ENCODE results near the gene HMCN1.

Gene HMCN1

GRCh38 chr1:185821612-185822385 is 87.6 kb downstream of the HMCN1 start:
- CTCF ChIA-PET: interaction anchor here (0.8 to 2.1 kb wide), 4 partner anchors 9 to 393 kb away, joined by 3 to 8 read pairs (median 6); no protein-coding TSS in a partner anchor
- no peak for TF ChIP-seq CTCF (IDR thresholded peaks at IDR 0.05; ENCODE audit: insufficient read depth, low read length, missing control alignments)
- H3K4me3 ChIP-seq (ENCODE audit: low read depth, low read length): no peak overlapping the region
- no peak for DNase-seq (ENCODE audit: low read depth, low spot score)
- POLR2A ChIA-PET: no interaction called here

- no peak for TF ChIP-seq CTCF (IDR thresholded peaks at IDR 0.05; ENCODE audit: insufficient read depth, low read length, missing control alignments)
- no peak for DNase-seq (ENCODE audit: low read depth, low spot score)
- no peak overlapping the region for H3K4me3 ChIP-seq (ENCODE audit: low read depth, low read length)
- ChIA-PET POLR2A (no interaction called here), CTCF (interaction anchor here (1.1 kb wide), 1 partner anchor 9 kb away, joined by 3 read pairs; no protein-coding TSS in a partner anchor)
Observed at GRCh38 chr1:185823467-185823866, 89.3 kb downstream of the HMCN1 start.

- CTCF ChIA-PET: interaction anchor here (0.6 to 1.4 kb wide), 3 partner anchors 10 to 72 kb away, joined by 3 to 4 read pairs (median 3); no protein-coding TSS in a partner anchor
- no peak overlapping the region for H3K4me3 ChIP-seq (ENCODE audit: low read depth, low read length)
- POLR2A ChIA-PET: no interaction called here
- no peak for TF ChIP-seq CTCF (IDR thresholded peaks at IDR 0.05; ENCODE audit: insufficient read depth, low read length, missing control alignments)
- DNase-seq (ENCODE audit: low read depth, low spot score): no peak
Observed at GRCh38 chr1:185824106-185824505, 89.9 kb downstream of the HMCN1 start.

GRCh38 chr1:185825556-185825955 is 91.4 kb downstream of the HMCN1 start:
- TF ChIP-seq CTCF (IDR thresholded peaks at IDR 0.05; ENCODE audit: insufficient read depth, low read length, missing control alignments): no peak
- H3K4me3 ChIP-seq (ENCODE audit: low read depth, low read length): no peak overlapping the region
- no peak for DNase-seq (ENCODE audit: low read depth, low spot score)
- CTCF ChIA-PET: interaction anchor here (1.4 kb wide), 1 partner anchor 12 kb away, joined by 4 read pairs; no protein-coding TSS in a partner anchor
- POLR2A ChIA-PET: no interaction called here

- POLR2A ChIA-PET: no interaction called here
- CTCF ChIA-PET: interaction anchor here (1.4 kb wide), 1 partner anchor 21 kb away, joined by 3 read pairs; no protein-coding TSS in a partner anchor
- no peak for TF ChIP-seq CTCF (IDR thresholded peaks at IDR 0.05; ENCODE audit: insufficient read depth, low read length, missing control alignments)
- no peak overlapping the region for H3K4me3 ChIP-seq (ENCODE audit: low read depth, low read length)
- DNase-seq (ENCODE audit: low read depth, low spot score): no peak
Observed at GRCh38 chr1:185834371-185834905, 100.2 kb downstream of the HMCN1 start.

GRCh38 chr1:185835191-185835590 is 101.0 kb downstream of the HMCN1 start:
- no peak overlapping the region for H3K4me3 ChIP-seq (ENCODE audit: low read depth, low read length)
- no peak for DNase-seq (ENCODE audit: low read depth, low spot score)
- ChIA-PET CTCF (no interaction called here), POLR2A (no interaction called here)
- TF ChIP-seq CTCF (IDR thresholded peaks at IDR 0.05; ENCODE audit: insufficient read depth, low read length, missing control alignments): no peak
